OCI-LY7 (cell line): ENCODE data around the gene PSMC2.

Source experiments
- CTCF ChIP-seq: fragments of 200-600 bp; sonication (generic); conservative IDR thresholded peaks from 2 replicates; pipeline ENCODE4 v1.5.1; 2014; ENCODE audit warnings: mild to moderate bottlenecking, antibody characterized with exemption, low read length, moderate library complexity, mixed read lengths
- EZH2phosphoT487 ChIP-seq: fragments of 200-600 bp; sonication (generic); IDR thresholded peaks from 2 replicates; pipeline ENCODE4 v1.6.1; 2018; ENCODE audit warnings: low read depth, borderline replicate concordance, mild to moderate bottlenecking, mixed run types, antibody characterized with exemption, low read length, moderate library complexity, mixed read lengths

- TF ChIP-seq CTCF: no peak
- no peak for TF ChIP-seq EZH2phosphoT487
Measured at GRCh38 chr7:103343758-103344452, 3.5 kb upstream of the PSMC2 start.
